Left renal pelvis (tissue), 4 donors: ENCODE results near the gene RNASE12. TPM values are rescaled to one million over a fixed set of nuclear protein-coding genes. Genes with fewer than 3 reads are reported as not detected.
"Not testable (repeated sequence)": the region's sequence is repeated elsewhere in the genome, so short reads cannot be mapped to it uniquely, and the experiment has no call there.

Source experiments
- DNase-seq, 4 donors: peaks; one replicate each; pipeline ENCODE4 v3.0.0-alpha.2; 2013; ENCODE audit warnings: low read depth in 4 of 4, low spot score in 3 of 4
- polyA plus RNA-seq, 4 donors: library from polyadenylated mRNA; unstranded; fragments of 120-200 nt; gene quantifications; one replicate each; pipeline ENCODE4 v1.2.1, GENCODE V29; 2013; ENCODE audit not compliant: insufficient read length in 4 of 4

The RNASE12 gene
- polyA plus RNA-seq, 4 donors = not detected

- DNase-seq = no peak
Measured at GRCh38 chr14:20583908-20584307, 7.3 kb downstream of the RNASE12 start.

GRCh38 chr14:20583142-20583541 lies 8.0 kb downstream of the RNASE12 start:
- DNase-seq = no peak

GRCh38 chr14:20580242-20580641 lies 10.9 kb downstream of the RNASE12 start:
- no peak for DNase-seq

- no peak for DNase-seq
Measured at GRCh38 chr14:20578784-20579502, 12.2 kb downstream of the RNASE12 start.

DNA sequence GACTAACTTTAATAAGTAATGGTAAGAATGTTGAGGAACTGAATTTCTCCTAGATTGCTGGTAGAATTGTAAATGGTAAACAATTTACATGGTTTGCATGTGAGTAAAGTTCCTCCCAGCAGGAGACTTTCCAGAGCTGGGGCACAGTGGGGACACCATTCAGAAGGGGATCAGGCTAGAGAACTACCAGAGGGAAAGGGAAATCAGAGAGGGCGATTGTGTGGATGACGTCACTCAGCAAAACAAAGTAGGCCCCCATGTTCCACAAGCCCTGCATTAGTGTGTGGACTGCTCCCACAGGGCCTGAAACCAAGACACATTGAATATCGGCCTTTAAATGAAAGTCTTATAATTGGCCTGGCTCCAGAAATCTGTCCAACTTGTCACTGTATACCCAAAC lies 12.9 kb downstream of the RNASE12 start:
- DNase-seq = no peak

DNA sequence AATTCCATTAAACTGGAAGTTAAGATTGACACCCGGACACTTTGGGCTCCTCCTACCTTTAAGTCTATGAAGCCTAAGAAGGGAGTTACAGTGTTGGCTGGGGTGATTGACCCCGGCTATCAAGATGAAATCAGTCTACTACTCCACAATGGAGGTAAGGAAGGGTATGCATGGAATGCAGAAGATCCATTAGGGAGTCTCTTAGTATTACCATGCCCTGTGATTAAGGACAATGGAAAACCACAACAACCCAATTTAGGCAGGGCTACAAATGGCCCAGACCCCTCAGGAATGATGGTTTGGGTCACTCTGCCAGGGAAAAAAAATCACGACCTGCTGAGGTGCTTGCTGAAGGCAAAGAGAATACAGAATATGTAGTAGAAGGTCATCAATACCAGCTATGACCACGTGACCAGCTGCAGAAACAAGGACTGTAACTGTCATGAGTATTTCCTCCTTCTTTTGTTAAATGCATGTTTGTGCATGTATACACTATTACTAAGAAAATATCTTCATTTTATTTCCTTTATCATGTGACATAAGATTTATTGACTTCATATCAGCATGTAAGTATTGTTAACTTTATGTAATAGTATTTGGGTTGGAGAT lies 18.7 kb downstream of the RNASE12 start:
- not testable (repeated sequence) for DNase-seq

- not testable (repeated sequence) for DNase-seq
Measured at GRCh38 chr14:20570720-20571119, 20.5 kb downstream of the RNASE12 start.

GRCh38 chr14:20569865-20570264 lies 21.3 kb downstream of the RNASE12 start:
- not testable (repeated sequence) for DNase-seq

DNA sequence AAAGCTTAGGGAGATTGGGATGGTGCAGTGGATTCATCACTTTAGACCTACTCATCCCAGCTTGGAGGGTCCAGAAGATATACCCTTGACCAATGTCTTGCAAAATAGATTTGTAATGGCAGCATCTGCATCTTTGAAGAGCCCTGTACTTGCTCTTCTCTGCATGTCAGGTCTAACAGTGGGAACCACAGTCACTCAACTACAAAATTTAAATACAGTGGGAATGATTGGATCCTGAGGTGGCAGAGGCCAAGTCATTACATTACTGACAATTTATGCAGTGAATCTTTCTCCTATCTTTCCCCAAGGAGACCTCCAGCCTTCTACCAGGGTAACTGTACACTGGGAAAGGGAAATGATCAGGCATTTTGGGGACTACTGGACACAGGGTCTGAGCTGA lies 22.1 kb downstream of the RNASE12 start:
- DNase-seq = no peak

DNA sequence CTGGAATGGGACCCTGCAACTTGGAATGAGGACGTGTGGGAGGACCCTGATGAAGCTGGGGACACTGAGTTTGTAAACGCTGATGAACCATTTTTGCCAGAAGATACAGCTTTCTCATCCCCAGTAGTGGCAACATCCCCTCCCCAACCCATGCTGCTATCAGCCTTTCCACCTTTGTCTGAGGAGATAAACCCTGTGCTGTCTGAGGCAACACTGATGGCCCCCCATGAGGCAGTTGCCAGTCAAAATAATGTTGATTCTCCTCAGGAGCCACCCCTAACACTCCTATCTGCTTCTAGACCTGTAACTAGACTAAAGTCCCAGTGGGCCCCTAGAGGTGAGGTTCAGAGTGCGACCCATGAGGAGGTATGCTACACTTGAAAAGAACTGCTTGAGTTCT lies 22.8 kb downstream of the RNASE12 start:
- no peak for DNase-seq

DNA sequence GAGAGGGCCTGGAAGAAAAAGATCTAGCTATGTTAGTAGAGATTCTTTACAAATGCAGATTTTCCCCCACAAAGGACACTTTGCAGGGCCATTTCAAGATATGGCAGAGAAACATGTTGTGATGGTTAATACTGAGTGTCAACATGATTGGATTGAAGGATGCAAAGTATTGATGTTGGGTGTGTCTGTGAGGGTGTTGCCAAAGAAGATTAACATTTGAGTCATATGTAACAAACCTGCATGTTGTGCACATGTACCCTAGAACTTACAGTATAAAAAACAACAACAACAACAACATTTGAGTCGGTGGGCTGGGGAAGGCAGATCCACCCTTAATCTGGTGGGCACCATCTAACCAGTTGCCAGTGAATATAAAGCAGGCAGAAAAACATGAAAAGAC lies 24.0 kb downstream of the RNASE12 start:
- DNase-seq = not testable (repeated sequence)

DNA sequence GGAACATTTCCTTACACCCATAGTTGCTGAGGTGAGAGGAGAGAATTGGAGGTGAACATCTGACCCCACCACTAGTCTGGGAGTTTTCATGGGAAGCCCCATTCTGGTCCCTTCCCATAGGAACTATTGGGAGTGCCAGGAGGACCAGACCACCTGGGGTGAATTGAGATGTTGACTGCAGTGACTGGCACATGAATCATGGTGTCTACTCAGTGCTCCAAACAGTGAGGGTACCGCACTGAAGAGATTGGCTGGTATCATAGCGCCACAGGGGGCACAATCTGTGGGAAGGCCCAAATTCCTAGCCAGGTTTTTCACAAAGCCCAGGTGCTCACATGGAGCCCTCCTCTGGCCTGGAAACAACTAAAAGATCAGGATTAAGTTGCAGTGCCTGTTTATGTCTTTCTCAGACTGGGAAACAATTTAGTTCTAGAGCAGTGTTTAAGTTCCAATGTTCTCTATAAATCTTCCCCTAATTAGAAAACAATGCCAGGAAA lies 26.6 kb downstream of the RNASE12 start:
- DNase-seq = no peak

DNA sequence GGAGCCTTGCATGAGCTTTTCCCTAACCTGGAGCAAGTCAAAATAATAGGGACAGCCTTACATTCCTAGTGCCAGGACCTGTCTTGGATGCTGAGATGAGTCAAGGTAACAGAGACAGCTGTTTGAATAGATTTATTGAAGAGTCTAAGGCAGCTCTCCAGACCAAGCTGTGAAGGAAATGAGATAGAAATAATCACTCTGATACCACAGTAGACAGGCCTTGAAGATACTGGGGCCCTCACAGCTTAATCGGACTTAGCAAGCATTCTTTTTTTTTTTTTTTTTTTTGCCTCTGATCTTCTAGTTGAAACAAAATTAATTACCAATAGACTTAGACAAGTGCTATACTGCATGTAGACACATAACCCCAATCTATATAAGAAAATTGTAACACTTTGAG lies 27.2 kb downstream of the RNASE12 start:
- no peak for DNase-seq

DNA sequence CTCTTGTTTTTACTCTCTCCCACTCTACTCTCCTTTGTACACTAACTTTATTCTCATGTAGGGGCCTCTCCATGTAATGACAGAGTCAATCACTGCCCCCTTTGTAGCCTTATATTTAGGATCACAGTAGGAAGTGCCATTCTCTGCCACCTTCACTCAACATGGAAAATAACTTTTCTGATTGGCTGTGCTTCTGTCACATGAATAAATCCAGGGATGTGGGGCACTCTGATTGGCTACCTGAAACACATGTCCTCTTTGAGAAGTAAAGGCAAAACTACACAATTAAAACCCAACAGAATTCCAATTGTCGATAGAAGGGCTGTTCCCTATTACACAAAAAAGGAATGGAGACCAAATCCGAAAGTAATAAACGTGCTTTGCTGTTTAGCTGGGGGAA lies 30.2 kb downstream of the RNASE12 start, which contains the start of gene RNASE9:
Gene RNASE9 (minus strand): TSS at position 87 of the 400 bp plus-strand sequence.
- no peak for DNase-seq

DNA sequence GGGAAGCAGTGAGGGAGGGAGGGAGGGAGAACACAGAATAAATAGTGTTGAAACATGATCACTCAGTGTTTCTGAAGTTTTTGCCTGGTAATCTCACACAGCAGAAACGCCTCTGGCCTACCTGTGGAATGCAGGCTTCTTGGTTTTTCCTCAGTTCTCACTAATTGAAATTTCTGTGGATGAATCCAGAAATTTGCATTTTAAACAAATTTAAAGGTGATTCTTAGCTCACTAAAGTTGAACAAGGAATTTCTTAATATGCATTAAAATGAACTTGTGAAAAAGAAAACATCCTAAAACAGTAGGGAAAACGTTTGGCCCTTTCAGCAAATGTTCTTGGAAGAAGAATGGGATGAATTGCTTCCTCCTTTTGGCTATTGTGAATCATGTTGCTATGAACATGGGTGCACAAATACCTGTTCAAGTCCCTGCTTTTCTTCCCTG lies 31.7 kb downstream of the RNASE12 start:
- DNase-seq = no peak

GRCh38 chr14:20557212-20557542 lies 34.0 kb downstream of the RNASE12 start:
- no peak for DNase-seq

GRCh38 chr14:20556500-20557211 lies 34.5 kb downstream of the RNASE12 start:
- DNase-seq = no peak

- no peak for DNase-seq
Measured at GRCh38 chr14:20555845-20556244, 35.3 kb downstream of the RNASE12 start.

GRCh38 chr14:20553024-20553423 lies 38.2 kb downstream of the RNASE12 start:
- DNase-seq = no peak

- no peak for DNase-seq
Measured at GRCh38 chr14:20551606-20552005, 39.6 kb downstream of the RNASE12 start.

DNA sequence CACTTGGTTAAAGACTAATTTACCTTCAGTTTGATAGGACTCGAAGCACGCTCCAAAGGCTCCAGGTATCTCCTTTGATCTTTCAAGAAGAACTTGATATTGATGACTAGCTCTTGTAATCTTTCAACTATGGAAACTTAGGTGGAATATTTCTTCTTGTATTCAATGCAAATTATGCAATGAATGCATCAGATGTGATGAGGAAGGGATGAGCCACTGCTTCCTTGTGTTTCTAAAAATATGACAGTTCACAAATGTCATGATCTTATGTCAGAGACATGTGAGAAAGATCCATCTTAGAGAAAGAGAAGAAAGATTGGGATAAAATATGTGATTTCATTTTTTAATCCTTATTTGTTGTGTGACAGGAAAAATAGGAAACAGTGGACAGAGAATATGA lies 40.2 kb downstream of the RNASE12 start:
- no peak for DNase-seq
